ENCODE results near the gene GREB1. TPM values are rescaled to one million over a fixed set of nuclear protein-coding genes. Genes with fewer than 3 reads are reported as not detected.

The GREB1 gene
- total RNA-seq, 1 donor from 2014 or later: 0.05 TPM

DNA sequence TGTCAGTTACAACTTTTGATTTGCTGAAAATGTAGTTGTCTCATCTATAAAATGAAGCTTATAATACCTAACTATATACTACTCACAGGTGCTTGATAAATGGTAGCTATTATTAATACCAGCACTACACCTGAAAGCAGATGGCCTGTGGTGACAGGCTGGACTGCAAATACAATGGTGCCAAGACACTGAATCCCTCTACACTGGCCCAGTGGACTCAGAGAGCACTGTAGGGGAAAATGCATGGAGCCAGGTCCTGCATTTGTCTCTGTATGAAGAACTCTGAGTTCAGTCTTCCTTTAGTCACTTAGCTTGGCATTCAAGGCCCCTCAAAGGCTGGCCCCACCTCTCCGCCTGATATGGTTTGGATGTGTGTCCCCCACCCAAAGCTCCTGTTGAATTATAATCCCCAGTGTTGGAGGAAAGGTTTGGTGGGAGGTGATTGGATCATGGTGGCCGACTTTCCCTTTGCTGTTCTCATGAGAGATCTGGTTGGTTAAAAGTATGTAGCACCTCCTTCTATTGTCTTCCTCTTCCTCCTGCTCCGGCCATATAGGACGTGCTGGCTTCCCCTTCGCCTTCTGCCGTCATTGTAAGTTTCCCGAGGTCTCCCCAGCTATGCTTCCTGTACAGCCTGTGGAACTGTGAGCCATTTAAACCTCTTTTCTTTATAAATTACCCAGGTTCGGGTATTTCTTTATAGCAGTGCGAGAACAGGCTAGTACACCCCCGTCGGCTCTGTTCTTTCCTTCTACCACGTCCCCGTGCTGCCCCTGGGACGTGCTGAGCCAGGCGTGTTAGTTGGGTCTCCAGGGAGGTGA lies 147.3 kb downstream of the GREB1 start:
- Mint-ChIP-seq H3K4me3 (no peak overlapping the region), H3K9me3 (no peaks in the 10 kb centered on the region), H3K27me3 (peaks cover 40% of the 10 kb centered on the region), H3K4me1 (peaks cover 5% of the 10 kb centered on the region), H3K27ac (no peak overlapping the region), H3K36me3 (ENCODE audit: low read depth) (no peaks in the 10 kb centered on the region)
- DNase-seq: no peak
- intact Hi-C loops (cut with micrococcal nuclease): loop anchor here (5.0 kb wide), 1 partner anchor 849 kb away; no protein-coding TSS in a partner anchor

DNA sequence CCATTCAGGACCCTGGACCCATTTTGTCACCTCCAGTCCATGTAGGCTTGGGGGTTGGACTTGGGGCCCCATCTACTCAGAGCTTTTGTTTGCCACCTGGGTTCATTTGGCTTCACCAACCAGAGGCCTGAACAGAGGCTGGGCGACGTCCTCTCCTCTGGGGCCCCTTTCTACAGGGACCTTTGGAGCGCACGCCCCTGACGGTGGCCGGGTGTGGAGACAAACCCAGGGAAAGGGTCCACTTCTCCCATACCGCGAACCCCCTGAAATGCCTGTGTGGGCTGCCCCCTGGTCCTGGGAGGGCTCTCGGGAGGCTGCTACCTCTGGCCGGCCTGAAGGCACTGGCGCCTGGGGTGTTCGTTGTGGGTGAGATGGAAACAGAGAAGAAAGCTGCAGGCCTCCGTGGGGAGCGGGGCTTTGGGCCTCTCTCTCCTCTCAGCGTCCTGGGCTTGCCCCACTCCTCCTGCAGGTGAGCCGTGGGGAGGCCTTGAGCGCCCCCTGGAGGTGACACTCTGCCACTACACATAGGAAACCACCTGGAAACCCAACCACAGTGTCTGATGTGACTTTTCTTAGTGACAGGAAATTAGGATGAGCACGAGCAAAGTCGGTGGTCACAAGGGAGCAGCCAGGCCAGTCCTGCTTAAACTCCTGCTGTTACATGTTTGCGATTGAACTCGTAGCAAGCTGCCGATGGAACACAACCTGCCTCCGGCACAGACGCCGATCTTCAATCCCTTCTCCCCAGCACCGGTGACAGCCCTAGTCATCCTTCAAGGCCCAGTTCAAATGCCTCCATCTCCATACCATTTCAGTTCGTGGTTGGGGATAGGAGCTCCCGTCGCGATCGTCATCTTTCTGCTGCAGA lies 148.1 kb downstream of the GREB1 start:
- Mint-ChIP-seq H3K4me1 (peaks cover 5% of the 10 kb centered on the region), H3K4me3 (no peak overlapping the region), H3K36me3 (ENCODE audit: low read depth) (no peaks in the 10 kb centered on the region), H3K27ac (no peak overlapping the region), H3K27me3 (peaks cover 32% of the 10 kb centered on the region), H3K9me3 (no peaks in the 10 kb centered on the region)
- DNase-seq: peak; percentile 88
- intact Hi-C loops (cut with micrococcal nuclease): loop anchor here (1.0 to 5.0 kb wide), 3 partner anchors 98 to 850 kb away; no protein-coding TSS in a partner anchor

DNA sequence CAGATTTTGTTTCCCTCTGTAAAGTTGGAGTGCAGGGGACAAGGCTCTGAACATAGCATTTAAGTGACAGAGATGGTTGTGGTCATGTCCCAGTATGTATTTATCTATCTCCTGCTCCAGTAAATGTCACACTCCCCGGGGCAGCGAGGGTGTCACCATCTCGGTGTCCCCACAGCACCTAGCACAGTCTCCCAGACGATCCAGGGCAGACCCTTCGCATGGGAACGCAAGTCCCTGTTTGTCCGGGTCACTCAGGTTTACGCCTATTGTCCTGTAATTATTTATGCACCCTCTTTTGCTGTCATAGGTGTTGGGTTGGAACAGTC lies 148.7 kb downstream of the GREB1 start:
- peaks cover 30% of the 10 kb centered on the region for H3K27me3 Mint-ChIP-seq
- H3K36me3 Mint-ChIP-seq (ENCODE audit: low read depth): no peaks in the 10 kb centered on the region
- no peaks in the 10 kb centered on the region for H3K9me3 Mint-ChIP-seq

DNA sequence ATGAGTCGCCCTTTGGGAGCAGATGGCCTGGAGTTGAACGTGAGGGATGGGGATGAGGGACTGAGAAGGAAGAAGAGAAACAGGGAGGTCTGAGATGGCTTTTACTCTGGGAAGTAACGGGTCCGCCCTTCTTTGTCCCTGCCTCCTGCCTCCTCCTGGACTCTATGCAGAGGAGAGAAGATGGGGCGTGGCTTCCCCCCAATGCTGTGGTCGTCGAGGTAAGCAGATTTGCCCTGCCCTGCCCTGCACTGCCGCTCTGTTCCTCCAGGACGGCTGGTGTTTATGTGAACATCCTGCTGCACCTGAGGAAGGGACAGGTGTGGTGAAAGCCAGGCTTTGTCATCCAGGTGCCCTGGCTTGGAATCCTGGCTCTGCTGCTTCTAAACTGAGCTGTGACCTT lies 149.6 kb downstream of the GREB1 start:
- H3K4me3 Mint-ChIP-seq: no peak overlapping the region
- H3K27ac Mint-ChIP-seq: no peak overlapping the region
- intact Hi-C loops (cut with micrococcal nuclease): loop anchor here (5.0 kb wide), 1 partner anchor 851 kb away; no protein-coding TSS in a partner anchor
- peaks cover 22% of the 10 kb centered on the region for H3K27me3 Mint-ChIP-seq
- no peaks in the 10 kb centered on the region for H3K36me3 Mint-ChIP-seq (ENCODE audit: low read depth)
- H3K4me1 Mint-ChIP-seq: peaks cover 11% of the 10 kb centered on the region
- DNase-seq: no peak
- H3K9me3 Mint-ChIP-seq: no peaks in the 10 kb centered on the region

More for the DNA sequence above, 148.7 kb downstream of the GREB1 start:
- H3K4me3 Mint-ChIP-seq: no peak overlapping the region
- intact Hi-C loops (cut with micrococcal nuclease): loop anchor here (1.0 to 5.0 kb wide), 3 partner anchors 98 to 850 kb away; no protein-coding TSS in a partner anchor
- no peak for DNase-seq
- no peak overlapping the region for H3K27ac Mint-ChIP-seq
- H3K4me1 Mint-ChIP-seq: peaks cover 5% of the 10 kb centered on the region

GRCh38 chr2:11683966-11684365 lies 150.1 kb downstream of the GREB1 start:
- no peak for DNase-seq
- intact Hi-C loops (cut with micrococcal nuclease): loop anchor here (2.0 to 5.0 kb wide), 2 partner anchors 551 to 852 kb away; a partner anchor contains a TSS
- Mint-ChIP-seq H3K27me3 (peaks cover 21% of the 10 kb centered on the region), H3K36me3 (ENCODE audit: low read depth) (no peaks in the 10 kb centered on the region), H3K27ac (no peak overlapping the region), H3K4me1 (peaks cover 16% of the 10 kb centered on the region), H3K4me3 (no peak overlapping the region), H3K9me3 (no peaks in the 10 kb centered on the region)

GRCh38 chr2:11684894-11685460 lies 151.1 kb downstream of the GREB1 start:
- DNase-seq: no peak
- Mint-ChIP-seq H3K9me3 (no peaks in the 10 kb centered on the region), H3K4me3 (no peak overlapping the region), H3K27me3 (peaks cover 20% of the 10 kb centered on the region), H3K36me3 (ENCODE audit: low read depth) (no peaks in the 10 kb centered on the region), H3K4me1 (peaks cover 16% of the 10 kb centered on the region), H3K27ac (no peak overlapping the region)
- intact Hi-C loops (cut with micrococcal nuclease): loop anchor here (2.0 to 5.0 kb wide), 2 partner anchors 552 to 853 kb away; a partner anchor contains a TSS

GRCh38 chr2:11685906-11686470 lies 152.1 kb downstream of the GREB1 start:
- intact Hi-C loops (cut with micrococcal nuclease): loop anchor here (2.0 kb wide), 1 partner anchor 553 kb away; a partner anchor contains a TSS
- no peak for DNase-seq
- Mint-ChIP-seq H3K4me1 (peaks cover 16% of the 10 kb centered on the region), H3K4me3 (no peak overlapping the region), H3K27ac (no peak overlapping the region), H3K27me3 (peaks cover 17% of the 10 kb centered on the region), H3K36me3 (ENCODE audit: low read depth) (no peaks in the 10 kb centered on the region), H3K9me3 (no peaks in the 10 kb centered on the region)

DNA sequence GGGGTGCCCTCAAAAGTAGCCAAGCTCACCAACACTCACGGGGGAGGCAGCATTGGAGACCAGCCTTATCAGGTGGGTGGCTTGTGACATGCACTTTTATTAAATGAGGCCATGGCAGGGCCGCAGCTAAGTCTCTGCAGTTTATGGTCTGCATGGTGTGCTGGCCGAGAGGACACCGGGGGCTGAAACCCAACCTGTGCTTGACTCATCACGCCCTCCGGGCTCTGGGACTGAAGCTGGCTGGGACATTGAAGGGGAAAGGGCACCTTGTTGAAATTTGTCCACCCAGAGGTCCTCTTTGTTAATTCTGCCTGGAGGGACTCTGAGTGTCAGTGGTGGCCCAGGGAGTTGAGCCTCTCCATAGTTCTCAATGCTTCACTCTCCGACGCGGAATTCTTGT lies 153.9 kb downstream of the GREB1 start:
- Mint-ChIP-seq H3K27ac (no peak overlapping the region), H3K36me3 (ENCODE audit: low read depth) (no peaks in the 10 kb centered on the region), H3K4me1 (peaks cover 12% of the 10 kb centered on the region), H3K9me3 (no peaks in the 10 kb centered on the region), H3K27me3 (peaks cover 12% of the 10 kb centered on the region), H3K4me3 (peak overlapping the region; percentile 74)
- no peak for DNase-seq
- intact Hi-C loops (cut with micrococcal nuclease): loop anchor here (1.0 to 2.0 kb wide), 2 partner anchors 57 to 92 kb away; no protein-coding TSS in a partner anchor

GRCh38 chr2:11688222-11689069 lies 154.6 kb downstream of the GREB1 start:
- H3K36me3 Mint-ChIP-seq (ENCODE audit: low read depth): no peaks in the 10 kb centered on the region

DNA sequence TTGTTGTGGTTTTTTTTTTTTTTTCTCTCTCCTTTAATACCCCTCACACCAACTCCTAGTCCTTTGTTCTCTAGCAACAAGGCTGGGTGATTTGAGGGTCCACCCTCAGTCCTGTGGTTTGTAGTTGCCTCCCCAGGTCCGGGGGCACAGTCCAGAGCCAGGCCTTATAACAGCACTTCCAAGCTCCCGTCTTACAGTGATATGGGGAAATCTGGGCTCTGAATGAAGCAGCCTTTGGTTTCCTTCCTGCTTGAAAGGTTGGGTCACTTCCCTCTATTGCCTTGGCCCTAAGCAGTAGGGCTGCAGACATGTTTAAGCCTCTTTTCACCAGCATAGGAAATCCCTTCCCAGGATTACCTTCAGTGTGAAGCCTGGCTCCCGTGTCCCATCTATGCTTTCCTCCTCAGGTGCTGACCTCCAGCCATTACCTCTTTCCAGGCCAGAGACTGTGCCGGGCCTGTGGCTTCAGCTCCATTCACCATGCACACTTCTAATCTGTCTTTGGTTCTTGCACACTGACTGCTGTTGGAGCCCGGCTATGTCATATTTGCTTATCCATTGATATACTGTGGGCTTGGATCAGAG lies 157.3 kb downstream of the GREB1 start:
- H3K27me3 Mint-ChIP-seq: peaks cover 3% of the 10 kb centered on the region
- intact Hi-C loops (cut with micrococcal nuclease): loop anchor here (10.0 kb wide), 1 partner anchor 1024 kb away; the partner anchor contains the start of gene TRIB2
- H3K4me3 Mint-ChIP-seq: no peak overlapping the region
- no peaks in the 10 kb centered on the region for H3K9me3 Mint-ChIP-seq
- no peak for DNase-seq
- H3K4me1 Mint-ChIP-seq: peaks cover 15% of the 10 kb centered on the region
- H3K27ac Mint-ChIP-seq: no peak overlapping the region
- H3K36me3 Mint-ChIP-seq (ENCODE audit: low read depth): no peaks in the 10 kb centered on the region

More at GRCh38 chr2:11688222-11689069, 154.6 kb downstream of the GREB1 start:
- intact Hi-C loops (cut with micrococcal nuclease): loop anchor here (1.0 to 2.0 kb wide), 2 partner anchors 56 to 91 kb away; no protein-coding TSS in a partner anchor
- DNase-seq: peak; percentile 96
- H3K4me3 Mint-ChIP-seq: peak overlapping the region; percentile 74
- H3K27me3 Mint-ChIP-seq: peaks cover 8% of the 10 kb centered on the region
- peaks cover 15% of the 10 kb centered on the region for H3K4me1 Mint-ChIP-seq
- H3K9me3 Mint-ChIP-seq: no peaks in the 10 kb centered on the region
- peak overlapping the region; percentile 23 for H3K27ac Mint-ChIP-seq

Measured in activated CD4-positive, alpha-beta T cell treated with anti-CD3 and anti-CD28 coated beads, Interleukin-2, amount 10 ng/mL, durations not matched to agents 24 days and 14 days (primary cell).